ENCODE results near the gene FOXO4.

FOXO4 gene

DNA sequence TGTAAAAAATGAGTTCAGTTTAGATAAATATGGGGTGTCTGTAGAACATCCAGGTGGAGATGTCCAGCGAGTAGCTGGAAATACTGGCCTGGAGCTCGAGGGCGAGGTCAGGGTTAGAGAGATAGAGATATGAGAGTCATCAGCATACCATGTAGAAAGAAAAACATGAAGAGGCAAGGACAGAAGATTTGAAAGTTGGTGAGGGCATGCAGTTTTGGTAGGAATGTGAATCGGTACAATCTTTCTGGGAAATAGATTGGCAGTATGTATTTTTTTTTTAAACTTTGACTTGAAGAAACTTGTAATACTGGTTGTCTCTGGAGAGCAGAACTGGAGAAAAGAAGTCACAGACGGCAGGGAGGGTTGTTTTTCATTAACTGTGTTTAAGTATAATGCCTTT is 25.1 kb upstream of the FOXO4 start:
- H3K27me3 ChIP-seq (ENCODE audit: insufficient read depth, low read length, poor library complexity): no peaks in the 10 kb centered on the region
- no peaks in the 10 kb centered on the region for H3K36me3 ChIP-seq (ENCODE audit: control insufficient read depth, insufficient read depth, low read length)
- no peak overlapping the region for H3K56ac ChIP-seq (ENCODE audit: low read length)
- H2AK5ac ChIP-seq (ENCODE audit: low read length): no peak overlapping the region
- H3K4me2 ChIP-seq (ENCODE audit: low read length): no peak overlapping the region
- no peak for DNase-seq
- H2BK15ac ChIP-seq (replicated peaks; ENCODE audit: low read depth): no peak overlapping the region
- no peaks in the 10 kb centered on the region for H3K4me1 ChIP-seq (ENCODE audit: control insufficient read depth, low read depth, low read length)
- no peak overlapping the region for H3K9ac ChIP-seq (ENCODE audit: low read length)
- H3K4ac ChIP-seq (ENCODE audit: low read depth, low read length): no peak overlapping the region
- no peaks in the 10 kb centered on the region for H3K79me1 ChIP-seq (ENCODE audit: low read length)
- no CpG with 5 or more reads among the region's 5 CpGs for WGBS (ENCODE audit: extremely low coverage, insufficient coverage, low lambda C conversion rate)
- H3K18ac ChIP-seq (ENCODE audit: low read length): no peak overlapping the region
- no peak overlapping the region for H3K27ac ChIP-seq (ENCODE audit: low read depth, low read length)
- no peak overlapping the region for H3K4me3 ChIP-seq (ENCODE audit: low read length)
- H3K23ac ChIP-seq (ENCODE audit: low read length): no peak overlapping the region
- H2BK5ac ChIP-seq (ENCODE audit: low read length): no peak overlapping the region
- no peak overlapping the region for H4K8ac ChIP-seq (ENCODE audit: low read depth, low read length)
- H3K79me2 ChIP-seq (ENCODE audit: control insufficient read depth, insufficient read depth, low read length): peaks cover 14% of the 10 kb centered on the region
- H2BK120ac ChIP-seq (ENCODE audit: low read depth, low read length): no peak overlapping the region
- no peak overlapping the region for H4K5ac ChIP-seq (ENCODE audit: low read length)

- Histone ChIP-seq H3K4ac (ENCODE audit: low read depth, low read length) (no peak overlapping the region), H3K9ac (ENCODE audit: low read length) (no peak overlapping the region), H4K5ac (ENCODE audit: low read length) (no peak overlapping the region), H3K56ac (ENCODE audit: low read length) (no peak overlapping the region), H4K8ac (ENCODE audit: low read depth, low read length) (no peak overlapping the region), H3K79me2 (ENCODE audit: control insufficient read depth, insufficient read depth, low read length) (no peaks in the 10 kb centered on the region), H3K4me3 (ENCODE audit: low read length) (no peak overlapping the region), H3K79me1 (ENCODE audit: low read length) (no peaks in the 10 kb centered on the region), H3K4me1 (ENCODE audit: control insufficient read depth, low read depth, low read length) (no peaks in the 10 kb centered on the region), H2BK5ac (ENCODE audit: low read length) (no peak overlapping the region), H2BK15ac (replicated peaks; ENCODE audit: low read depth) (no peak overlapping the region), H3K27ac (ENCODE audit: low read depth, low read length) (no peak overlapping the region), H2AK5ac (ENCODE audit: low read length) (no peak overlapping the region), H3K4me2 (ENCODE audit: low read length) (no peak overlapping the region), H3K23ac (ENCODE audit: low read length) (no peak overlapping the region), H3K36me3 (ENCODE audit: control insufficient read depth, insufficient read depth, low read length) (no peaks in the 10 kb centered on the region), H3K18ac (ENCODE audit: low read length) (no peak overlapping the region), H2BK120ac (ENCODE audit: low read depth, low read length) (no peak overlapping the region), H3K27me3 (ENCODE audit: insufficient read depth, low read length, poor library complexity) (no peaks in the 10 kb centered on the region)
- no peak for DNase-seq
- whole genome bisulfite sequencing (ENCODE audit: extremely low coverage, insufficient coverage, low lambda C conversion rate): no CpG with 5 or more reads among the region's 3 CpGs
Observed at GRCh38 chrX:71081330-71082123, 14.1 kb upstream of the FOXO4 start.

DNA sequence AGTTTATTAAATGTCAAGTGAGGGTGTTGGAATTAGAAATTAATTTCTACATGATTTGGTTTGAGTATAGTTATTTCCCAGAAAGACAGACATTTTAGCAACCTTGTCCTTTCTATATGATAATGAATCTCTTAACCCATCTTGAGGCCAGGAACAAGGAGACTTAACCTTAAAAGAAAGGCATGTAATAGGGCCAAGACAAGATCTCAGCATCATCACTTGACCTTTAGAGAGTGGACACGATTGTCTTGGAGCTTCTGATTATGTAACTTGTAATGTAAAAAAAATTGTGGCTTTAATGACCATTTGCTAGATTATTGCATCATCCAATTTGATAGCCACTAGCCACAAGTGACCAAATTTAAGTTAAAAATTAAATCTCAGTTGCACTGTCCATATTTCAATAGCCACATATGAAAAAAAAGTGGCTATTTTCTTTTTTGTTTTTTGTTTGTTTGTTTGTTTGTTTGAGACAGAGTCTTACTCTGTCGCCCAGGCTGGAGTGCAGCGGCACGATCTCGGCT is 13.5 kb upstream of the FOXO4 start:
- no peaks in the 10 kb centered on the region for H3K4me1 ChIP-seq (ENCODE audit: control insufficient read depth, low read depth, low read length)

DNA sequence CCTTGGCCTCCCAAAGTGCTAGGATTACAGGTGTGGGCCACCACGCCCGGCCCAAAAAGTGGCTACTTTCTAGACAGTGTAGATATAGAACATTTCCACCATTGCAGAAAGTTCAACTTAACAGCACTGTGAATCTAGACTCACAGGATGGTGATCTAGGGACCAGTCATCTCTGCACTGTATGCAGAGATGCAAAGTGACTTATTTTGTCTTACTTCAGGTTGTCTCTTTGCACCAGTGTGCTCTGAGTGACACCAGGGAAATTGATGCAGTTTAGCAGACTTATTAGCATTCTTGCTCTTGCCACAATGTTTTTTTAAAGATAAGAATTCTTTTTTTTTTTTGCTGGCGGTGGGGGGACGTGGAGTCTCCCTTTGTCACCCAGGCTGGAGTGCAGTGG is 12.8 kb upstream of the FOXO4 start:
- H3K4me3 ChIP-seq (ENCODE audit: low read length): no peak overlapping the region

More for the DNA sequence above, 13.5 kb upstream of the FOXO4 start:
- Histone ChIP-seq H2BK120ac (ENCODE audit: low read depth, low read length) (no peak overlapping the region), H3K79me1 (ENCODE audit: low read length) (no peaks in the 10 kb centered on the region), H3K79me2 (ENCODE audit: control insufficient read depth, insufficient read depth, low read length) (no peaks in the 10 kb centered on the region), H3K9ac (ENCODE audit: low read length) (no peak overlapping the region), H3K4me3 (ENCODE audit: low read length) (no peak overlapping the region), H3K56ac (ENCODE audit: low read length) (no peak overlapping the region), H3K27ac (ENCODE audit: low read depth, low read length) (no peak overlapping the region), H2BK15ac (replicated peaks; ENCODE audit: low read depth) (no peak overlapping the region), H4K5ac (ENCODE audit: low read length) (no peak overlapping the region), H3K4me2 (ENCODE audit: low read length) (no peak overlapping the region), H2BK5ac (ENCODE audit: low read length) (no peak overlapping the region), H3K36me3 (ENCODE audit: control insufficient read depth, insufficient read depth, low read length) (no peaks in the 10 kb centered on the region), H2AK5ac (ENCODE audit: low read length) (no peak overlapping the region), H3K18ac (ENCODE audit: low read length) (no peak overlapping the region), H3K27me3 (ENCODE audit: insufficient read depth, low read length, poor library complexity) (no peaks in the 10 kb centered on the region), H3K4ac (ENCODE audit: low read depth, low read length) (no peak overlapping the region), H4K8ac (ENCODE audit: low read depth, low read length) (no peak overlapping the region), H3K23ac (ENCODE audit: low read length) (no peak overlapping the region)
- no CpG with 5 or more reads among the region's 5 CpGs for WGBS (ENCODE audit: extremely low coverage, insufficient coverage, low lambda C conversion rate)
- DNase-seq: no peak

DNA sequence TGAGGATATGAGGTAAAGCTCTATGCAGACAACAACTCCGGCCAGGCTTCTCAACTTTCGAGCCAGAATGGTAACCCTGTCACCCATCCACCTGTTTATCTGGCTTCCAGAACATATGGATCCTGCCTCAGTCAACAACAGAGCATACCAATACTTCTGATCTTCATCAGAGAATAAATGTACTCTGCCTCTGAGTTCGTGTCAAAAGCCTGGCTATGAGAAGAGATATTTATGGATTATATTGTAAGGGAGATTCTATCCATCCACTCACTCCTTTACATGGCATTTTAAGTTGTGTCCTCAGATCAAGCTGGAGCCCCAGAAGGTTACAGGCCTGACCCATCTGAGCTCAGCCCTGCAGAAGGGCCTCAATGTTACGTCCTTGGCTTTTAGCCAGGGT is 9.8 kb upstream of the FOXO4 start:
- Histone ChIP-seq H2BK120ac (ENCODE audit: low read depth, low read length) (no peak overlapping the region), H3K4me3 (ENCODE audit: low read length) (no peak overlapping the region), H2BK5ac (ENCODE audit: low read length) (no peak overlapping the region), H3K9ac (ENCODE audit: low read length) (no peak overlapping the region), H3K36me3 (ENCODE audit: control insufficient read depth, insufficient read depth, low read length) (no peaks in the 10 kb centered on the region), H2AK5ac (ENCODE audit: low read length) (no peak overlapping the region), H3K23ac (ENCODE audit: low read length) (no peak overlapping the region), H3K79me2 (ENCODE audit: control insufficient read depth, insufficient read depth, low read length) (no peaks in the 10 kb centered on the region), H3K27ac (ENCODE audit: low read depth, low read length) (no peak overlapping the region), H2BK15ac (replicated peaks; ENCODE audit: low read depth) (no peak overlapping the region), H4K5ac (ENCODE audit: low read length) (no peak overlapping the region), H3K27me3 (ENCODE audit: insufficient read depth, low read length, poor library complexity) (no peaks in the 10 kb centered on the region), H3K18ac (ENCODE audit: low read length) (no peak overlapping the region), H3K79me1 (ENCODE audit: low read length) (no peaks in the 10 kb centered on the region), H4K8ac (ENCODE audit: low read depth, low read length) (no peak overlapping the region), H3K4me2 (ENCODE audit: low read length) (no peak overlapping the region), H3K56ac (ENCODE audit: low read length) (no peak overlapping the region), H3K4ac (ENCODE audit: low read depth, low read length) (no peak overlapping the region), H3K4me1 (ENCODE audit: control insufficient read depth, low read depth, low read length) (no peaks in the 10 kb centered on the region)
- no CpG with 5 or more reads among the region's 4 CpGs for WGBS (ENCODE audit: extremely low coverage, insufficient coverage, low lambda C conversion rate)
- no peak for DNase-seq

More for the DNA sequence above, 12.8 kb upstream of the FOXO4 start:
- no peaks in the 10 kb centered on the region for H3K36me3 ChIP-seq (ENCODE audit: control insufficient read depth, insufficient read depth, low read length)
- H4K8ac ChIP-seq (ENCODE audit: low read depth, low read length): no peak overlapping the region
- no peak overlapping the region for H3K4me2 ChIP-seq (ENCODE audit: low read length)
- WGBS (ENCODE audit: extremely low coverage, insufficient coverage, low lambda C conversion rate): no CpG with 5 or more reads among the region's 4 CpGs
- H2AK5ac ChIP-seq (ENCODE audit: low read length): no peak overlapping the region
- no peak overlapping the region for H2BK120ac ChIP-seq (ENCODE audit: low read depth, low read length)
- no peak overlapping the region for H3K18ac ChIP-seq (ENCODE audit: low read length)
- H3K79me2 ChIP-seq (ENCODE audit: control insufficient read depth, insufficient read depth, low read length): no peaks in the 10 kb centered on the region
- H3K56ac ChIP-seq (ENCODE audit: low read length): no peak overlapping the region
- H3K27me3 ChIP-seq (ENCODE audit: insufficient read depth, low read length, poor library complexity): no peaks in the 10 kb centered on the region
- no peak overlapping the region for H2BK5ac ChIP-seq (ENCODE audit: low read length)
- H3K27ac ChIP-seq (ENCODE audit: low read depth, low read length): no peak overlapping the region
- no peak overlapping the region for H4K5ac ChIP-seq (ENCODE audit: low read length)
- no peak overlapping the region for H3K9ac ChIP-seq (ENCODE audit: low read length)
- no peak overlapping the region for H2BK15ac ChIP-seq (replicated peaks; ENCODE audit: low read depth)
- H3K4ac ChIP-seq (ENCODE audit: low read depth, low read length): no peak overlapping the region
- no peak for DNase-seq
- no peaks in the 10 kb centered on the region for H3K79me1 ChIP-seq (ENCODE audit: low read length)
- H3K23ac ChIP-seq (ENCODE audit: low read length): no peak overlapping the region
- no peaks in the 10 kb centered on the region for H3K4me1 ChIP-seq (ENCODE audit: control insufficient read depth, low read depth, low read length)

DNA sequence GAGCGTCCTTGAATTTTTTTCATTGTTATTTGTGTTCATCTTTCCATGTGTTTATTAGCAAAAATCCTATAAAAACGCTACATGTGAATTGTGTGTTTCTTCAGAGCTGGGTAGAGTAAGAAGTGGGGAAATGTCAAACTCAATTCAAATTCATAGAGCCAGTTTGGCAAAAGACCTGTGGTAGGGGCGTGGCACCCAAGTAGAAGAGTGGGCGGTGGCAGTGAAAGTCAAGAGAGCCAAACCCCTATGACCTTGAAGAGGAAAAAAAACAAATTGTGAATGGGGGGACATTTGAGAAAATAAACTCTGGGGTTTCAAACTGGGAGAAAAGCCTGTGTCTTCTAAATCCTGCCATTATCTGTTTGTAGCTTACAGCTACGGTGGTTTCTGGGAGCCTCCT is 4.4 kb upstream of the FOXO4 start:
- H3K4ac ChIP-seq (ENCODE audit: low read depth, low read length): no peak overlapping the region
- H3K4me3 ChIP-seq (ENCODE audit: low read length): no peak overlapping the region
- no peaks in the 10 kb centered on the region for H3K4me1 ChIP-seq (ENCODE audit: control insufficient read depth, low read depth, low read length)
- H3K79me2 ChIP-seq (ENCODE audit: control insufficient read depth, insufficient read depth, low read length): no peaks in the 10 kb centered on the region
- H3K23ac ChIP-seq (ENCODE audit: low read length): no peak overlapping the region
- no peak overlapping the region for H3K4me2 ChIP-seq (ENCODE audit: low read length)
- H3K9ac ChIP-seq (ENCODE audit: low read length): no peak overlapping the region
- no peak overlapping the region for H2AK5ac ChIP-seq (ENCODE audit: low read length)
- H3K27me3 ChIP-seq (ENCODE audit: insufficient read depth, low read length, poor library complexity): no peaks in the 10 kb centered on the region
- H2BK120ac ChIP-seq (ENCODE audit: low read depth, low read length): no peak overlapping the region
- H3K27ac ChIP-seq (ENCODE audit: low read depth, low read length): no peak overlapping the region
- no peak overlapping the region for H2BK15ac ChIP-seq (replicated peaks; ENCODE audit: low read depth)
- H3K79me1 ChIP-seq (ENCODE audit: low read length): no peaks in the 10 kb centered on the region
- no peak overlapping the region for H4K8ac ChIP-seq (ENCODE audit: low read depth, low read length)
- no peak overlapping the region for H2BK5ac ChIP-seq (ENCODE audit: low read length)
- no peak overlapping the region for H3K18ac ChIP-seq (ENCODE audit: low read length)
- no peak overlapping the region for H3K56ac ChIP-seq (ENCODE audit: low read length)
- no peak for DNase-seq
- no CpG with 5 or more reads among the region's 5 CpGs for WGBS (ENCODE audit: extremely low coverage, insufficient coverage, low lambda C conversion rate)
- H3K36me3 ChIP-seq (ENCODE audit: control insufficient read depth, insufficient read depth, low read length): no peaks in the 10 kb centered on the region
- H4K5ac ChIP-seq (ENCODE audit: low read length): no peak overlapping the region
